NOMO-1 treated with dmso at 0.1 percent for 144 hours (cell line): Measurements from ENCODE around the gene LNX1.

Experiments used
- DNase-seq: peaks from one replicate; lab custom pipeline; 2025; ENCODE audit not compliant: unreplicated experiment; lab: John Stamatoyannopoulos, UW

LNX1 gene

GRCh38 chr4:53536328-53536727 is 55.0 kb downstream of the LNX1 start:
- no peak for DNase-seq

- DNase-seq: peak; percentile 27
These were observed 55.7 kb downstream of the LNX1 start for GRCh38 chr4:53535567-53535966.

DNA sequence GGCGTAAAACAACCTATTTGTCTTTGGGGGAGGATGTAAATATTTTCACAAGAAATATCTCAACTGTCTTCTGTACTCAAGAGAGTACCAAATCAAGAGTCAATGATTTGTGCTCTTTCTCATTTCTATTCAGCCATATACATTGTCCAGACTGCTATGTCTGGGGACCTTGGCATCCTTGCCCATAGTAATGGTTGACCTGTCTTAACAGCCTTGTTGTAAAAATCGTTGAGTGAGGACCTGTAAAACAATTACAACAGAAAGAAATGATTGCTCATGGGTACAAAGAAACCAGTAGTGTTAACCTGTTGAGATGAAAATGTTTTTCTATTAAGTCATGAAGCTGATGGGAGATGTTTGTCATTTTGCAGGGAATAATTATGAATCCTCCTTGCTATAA is 56.6 kb downstream of the LNX1 start:
- no peak for DNase-seq

DNA sequence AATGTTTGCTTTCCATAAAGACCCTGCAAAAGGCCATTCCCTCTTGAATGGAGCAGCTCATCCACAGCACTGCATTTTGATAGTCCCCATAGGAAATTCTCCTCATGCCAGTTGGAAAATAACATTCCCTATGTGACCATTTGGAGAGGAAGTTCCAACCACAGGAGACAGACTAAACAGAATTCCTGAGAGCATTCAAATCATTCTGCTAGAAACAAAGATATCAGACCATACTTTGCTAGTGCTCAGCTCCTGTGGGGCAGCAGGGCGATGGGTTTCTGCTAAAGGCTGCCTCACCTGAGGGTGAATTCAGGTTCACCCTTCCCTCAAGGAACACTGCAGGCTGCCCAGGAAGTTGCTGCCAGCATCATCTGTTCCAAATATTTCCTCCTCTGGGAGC is 58.8 kb downstream of the LNX1 start:
- no peak for DNase-seq

DNA sequence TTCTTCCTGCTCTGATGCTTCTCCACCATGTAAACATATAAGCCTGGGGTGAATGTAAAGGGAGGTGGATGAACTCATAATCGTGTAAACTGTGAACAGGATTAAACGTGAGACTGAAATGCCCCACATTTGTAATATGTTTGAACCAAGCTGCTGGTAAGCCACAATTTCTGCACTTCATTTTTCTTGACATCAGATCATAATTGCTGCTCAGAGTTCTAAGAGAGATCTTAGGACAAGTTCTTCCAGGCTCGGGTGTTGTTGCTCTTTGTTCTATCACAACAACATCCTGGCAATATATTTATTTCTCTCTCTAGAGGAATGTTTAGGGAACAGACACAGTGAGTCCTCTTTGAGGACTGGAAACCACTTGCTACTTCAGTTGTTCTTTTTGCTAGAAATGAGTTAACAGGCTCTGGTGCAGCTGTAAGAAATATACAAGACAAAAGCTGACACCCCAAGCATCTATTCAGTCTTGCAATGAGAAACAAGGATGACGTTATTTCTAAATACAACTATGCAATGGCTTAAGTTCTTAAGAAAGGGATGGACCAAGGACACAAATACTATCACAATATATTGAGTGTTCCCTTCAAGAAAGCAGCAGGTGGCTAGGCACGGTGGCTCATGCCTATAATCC is 59.6 kb downstream of the LNX1 start:
- no peak for DNase-seq

GRCh38 chr4:53529025-53529424 is 62.3 kb downstream of the LNX1 start:
- DNase-seq: no peak

- DNase-seq: no peak
These were observed 63.4 kb downstream of the LNX1 start for GRCh38 chr4:53527930-53528329.

GRCh38 chr4:53527326-53527725 is 64.0 kb downstream of the LNX1 start:
- DNase-seq: no peak

GRCh38 chr4:53522334-53522733 is 69.0 kb downstream of the LNX1 start:
- DNase-seq: no peak

DNA sequence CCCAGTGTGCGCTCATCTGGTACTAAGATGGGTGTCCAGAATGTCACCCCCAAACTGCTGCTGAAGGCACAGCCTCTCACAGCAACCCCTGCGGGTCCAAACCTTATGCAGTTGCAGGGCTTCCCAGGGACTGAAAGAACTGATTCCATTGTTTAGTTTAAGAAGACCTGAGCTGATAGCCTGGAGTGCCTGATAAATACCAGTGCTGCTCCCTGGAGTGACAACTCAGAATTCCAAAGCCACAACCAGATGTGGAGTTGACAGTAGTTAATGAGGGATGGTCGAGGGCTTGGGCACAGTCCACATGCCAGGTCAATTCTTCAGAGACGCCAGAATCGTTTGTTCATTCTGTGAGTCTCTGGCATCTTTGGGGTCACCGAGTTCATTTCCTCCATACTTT is 71.2 kb downstream of the LNX1 start:
- no peak for DNase-seq

GRCh38 chr4:53518807-53519206 is 72.5 kb downstream of the LNX1 start:
- no peak for DNase-seq

GRCh38 chr4:53515076-53515475 is 76.2 kb downstream of the LNX1 start:
- DNase-seq: no peak

- DNase-seq: no peak
These were observed 76.8 kb downstream of the LNX1 start for GRCh38 chr4:53514509-53514908.

GRCh38 chr4:53512608-53513007 is 78.7 kb downstream of the LNX1 start:
- no peak for DNase-seq

- DNase-seq: no peak
These were observed 80.3 kb downstream of the LNX1 start for GRCh38 chr4:53511014-53511413.

GRCh38 chr4:53510321-53510720 is 81.0 kb downstream of the LNX1 start:
- DNase-seq: no peak

- DNase-seq: no peak
These were observed 82.8 kb downstream of the LNX1 start for GRCh38 chr4:53508446-53508845.

GRCh38 chr4:53507671-53508286 is 83.5 kb downstream of the LNX1 start:
- no peak for DNase-seq

DNA sequence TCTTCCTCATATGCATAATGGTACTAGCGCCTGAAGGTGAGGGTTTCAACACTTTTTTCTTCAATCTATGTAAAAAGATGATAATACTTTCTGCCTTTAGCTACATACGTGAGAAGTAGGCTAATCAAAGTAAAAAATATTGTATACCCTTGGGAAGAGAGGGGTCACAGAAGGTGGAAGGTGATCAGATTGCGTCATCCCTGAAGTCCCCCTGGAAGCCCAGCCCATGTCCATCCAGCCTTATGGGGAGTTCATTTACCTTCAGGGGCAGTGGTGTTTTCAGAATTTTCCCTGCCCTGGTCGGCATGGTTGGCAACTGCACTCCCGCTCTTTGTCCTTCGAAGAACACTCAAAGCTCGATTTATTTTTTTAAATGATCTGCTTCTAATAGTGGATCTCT is 84.2 kb downstream of the LNX1 start:
- no peak for DNase-seq

GRCh38 chr4:53505947-53506346 is 85.3 kb downstream of the LNX1 start:
- no peak for DNase-seq

DNA sequence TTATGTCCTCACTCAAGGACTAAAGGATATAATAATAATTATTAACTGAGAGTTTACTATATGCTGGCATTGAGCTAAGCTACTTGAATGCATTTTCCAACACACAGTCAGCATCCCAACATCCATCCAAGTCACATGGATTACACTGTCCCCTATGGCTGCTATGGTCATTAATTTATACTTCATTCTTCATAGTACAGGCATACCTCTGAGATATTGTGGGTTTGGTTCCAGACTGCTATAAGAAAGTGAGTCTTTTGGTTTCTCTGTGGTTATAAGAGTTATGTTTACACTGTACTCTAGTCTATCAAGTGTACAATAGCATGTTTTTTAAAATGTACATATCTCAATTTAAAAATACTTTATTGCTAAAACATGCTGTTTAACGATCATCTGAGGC is 89.2 kb downstream of the LNX1 start:
- DNase-seq: no peak

DNA sequence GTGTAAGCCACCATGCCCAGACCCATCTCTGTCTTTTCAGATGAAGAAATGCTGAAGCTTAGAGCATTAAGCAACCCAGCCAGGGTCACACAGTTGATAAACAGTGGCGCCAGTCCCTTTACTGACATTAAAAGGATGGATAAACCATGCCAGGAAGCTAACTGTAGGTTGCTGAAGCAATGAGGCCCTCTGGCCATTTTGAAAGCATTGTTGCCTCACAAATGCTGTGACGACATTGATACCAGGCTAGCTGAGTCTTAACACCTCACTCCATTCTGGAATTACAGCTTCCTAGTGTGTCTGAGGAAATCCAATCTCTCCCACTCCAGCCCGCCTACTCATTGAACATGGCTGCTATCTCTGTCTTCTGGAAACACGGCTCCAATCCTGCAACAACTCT is 89.7 kb downstream of the LNX1 start:
- DNase-seq: no peak

GRCh38 chr4:53500546-53500945 is 90.7 kb downstream of the LNX1 start:
- no peak for DNase-seq
